ENCODE data around the gene SLX4IP. TPM values are rescaled to one million over a fixed set of nuclear protein-coding genes. Genes with fewer than 3 reads are reported as not detected.
"Not testable (repeated sequence)": the region's sequence is repeated elsewhere in the genome, so short reads cannot be mapped to it uniquely, and the experiment has no call there.

Gene SLX4IP
- total and polyA plus RNA-seq, 5 experiments from 2014 or later: 1.5 to 6.3 (median 2.5) TPM

- POLR2A ChIA-PET: no interaction called here
- Mint-ChIP-seq H3K27me3 (no peaks in the 10 kb centered on the region), H3K4me1 (peaks cover 0 to 3% (median 0%) of the 10 kb centered on the region in 4 donors), H3K27ac (no peak overlapping the region), H3K36me3 (peaks cover 12 to 71% (median 45%) of the 10 kb centered on the region in 3 donors), H3K9me3 (no peaks in the 10 kb centered on the region), H3K4me3 (no peak overlapping the region)
- ATAC-seq: no peak
- no peak for DNase-seq
These were observed 169.8 kb downstream of the SLX4IP start for GRCh38 chr20:10604865-10605440.

DNA sequence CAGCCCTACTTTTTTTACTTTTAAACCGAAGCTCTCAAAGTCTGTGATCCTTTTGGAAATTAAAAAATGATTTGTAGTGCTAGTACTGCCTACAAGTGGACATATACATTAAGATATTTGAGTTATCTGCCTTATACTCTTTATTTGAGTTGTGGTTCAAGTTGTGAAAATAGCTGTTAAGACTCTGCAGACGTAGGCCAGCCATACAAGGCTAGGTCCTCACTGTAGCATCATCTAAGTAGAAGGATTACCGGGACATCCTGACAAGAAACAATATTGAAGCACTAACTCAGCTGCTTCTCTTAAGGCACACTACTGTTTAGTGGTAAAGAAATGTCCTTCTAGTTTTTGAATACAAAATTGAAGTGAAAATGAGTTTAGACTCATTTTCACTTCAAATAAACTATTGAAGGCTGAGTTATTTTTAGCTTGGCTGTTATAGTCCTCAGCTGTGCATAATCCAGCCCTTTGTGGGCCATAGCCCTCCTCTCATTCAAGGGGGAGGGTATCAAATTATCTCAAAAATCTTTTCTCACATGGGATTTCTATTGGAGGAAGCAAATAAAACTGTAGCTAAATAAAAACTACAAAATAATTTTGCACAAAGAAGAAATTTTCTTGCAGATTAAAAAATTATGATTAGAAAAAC is 170.6 kb downstream of the SLX4IP start:
- Mint-ChIP-seq H3K4me1 (peaks cover 0 to 3% (median 0%) of the 10 kb centered on the region in 4 donors), H3K36me3 (peaks cover 12 to 66% (median 39%) of the 10 kb centered on the region in 3 donors), H3K27me3 (no peaks in the 10 kb centered on the region), H3K9me3 (no peaks in the 10 kb centered on the region), H3K27ac (no peak overlapping the region), H3K4me3 (no peak overlapping the region)
- POLR2A ChIA-PET: no interaction called here
- ATAC-seq: no peak
- DNase-seq: no peak

DNA sequence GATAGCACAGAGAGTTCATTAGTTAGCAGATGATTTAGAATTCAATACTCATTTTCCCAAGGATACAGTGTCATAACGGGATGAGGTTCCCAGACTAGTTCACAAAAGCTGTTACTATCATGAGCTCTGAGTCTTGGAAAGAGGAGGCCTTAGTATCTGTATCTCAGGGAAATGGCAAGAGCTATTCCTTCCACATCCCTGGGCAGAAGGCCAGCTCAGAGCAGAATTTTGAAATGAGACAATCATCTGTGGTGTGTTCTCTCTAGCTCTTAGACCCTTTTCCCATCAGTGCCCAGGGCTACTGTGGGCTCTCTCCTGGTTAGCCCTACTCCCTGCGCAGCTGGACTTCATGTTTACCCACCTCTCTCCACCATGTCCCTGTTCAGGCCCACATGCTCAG is 174.2 kb downstream of the SLX4IP start:
- Mint-ChIP-seq H3K9me3 (peaks cover 0 to 1% (median 0%) of the 10 kb centered on the region in 9 donors), H3K27me3 (no peaks in the 10 kb centered on the region), H3K4me1 (no peaks in the 10 kb centered on the region), H3K4me3 (no peak overlapping the region), H3K27ac (peak overlapping the region in 1 of 10 donors; percentile 51), H3K36me3 (peaks cover 8 to 58% (median 39%) of the 10 kb centered on the region in 3 donors)
- DNase-seq (no peak), ATAC-seq (no peak)
- POLR2A ChIA-PET: no interaction called here

DNA sequence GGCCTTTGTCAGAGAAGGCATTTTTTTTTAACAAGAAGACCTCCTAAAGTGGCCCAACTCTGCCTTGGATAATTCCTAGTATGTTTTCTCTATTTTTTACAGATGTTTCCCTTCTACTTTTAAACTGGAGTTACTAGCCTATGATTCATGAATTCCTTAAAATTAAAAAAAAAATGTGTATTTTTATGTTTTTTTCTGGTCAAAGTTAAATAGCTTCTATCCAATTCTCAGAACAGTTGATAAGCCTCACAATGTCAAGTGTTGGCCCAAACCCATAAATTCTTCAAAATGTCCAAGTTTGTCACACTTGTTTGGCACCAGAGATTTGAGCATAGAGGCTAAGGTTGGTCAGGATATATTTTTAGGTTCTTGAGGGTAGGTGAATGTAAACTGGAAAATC is 174.7 kb downstream of the SLX4IP start:
- Mint-ChIP-seq H3K36me3 (peaks cover 8 to 56% (median 36%) of the 10 kb centered on the region in 3 donors), H3K27ac (peak overlapping the region in 1 of 10 donors; percentile 51), H3K4me3 (no peak overlapping the region), H3K4me1 (no peaks in the 10 kb centered on the region), H3K9me3 (peaks cover 0 to 1% (median 0%) of the 10 kb centered on the region in 9 donors), H3K27me3 (no peaks in the 10 kb centered on the region)
- DNase-seq (no peak), ATAC-seq (no peak)
- POLR2A ChIA-PET: no interaction called here

DNA sequence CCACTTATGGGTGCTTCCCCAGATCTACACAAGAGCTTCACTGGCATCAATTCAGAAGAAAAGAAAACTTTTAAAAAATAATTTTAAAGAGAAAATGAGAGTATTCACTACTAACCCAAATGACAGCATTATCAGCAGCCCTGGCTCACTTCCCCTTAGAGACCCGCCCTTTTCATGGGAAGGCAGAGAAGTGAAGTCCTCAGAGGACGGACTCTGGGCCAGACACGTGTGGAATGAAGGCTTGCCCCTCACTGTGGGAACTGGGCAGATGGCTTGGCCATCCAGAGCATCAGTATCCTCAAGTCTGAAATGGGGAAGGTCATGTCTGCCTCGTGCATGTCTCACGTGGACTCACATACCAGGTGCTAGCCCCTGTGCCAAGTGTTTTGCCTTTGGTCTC is 175.1 kb downstream of the SLX4IP start:
- POLR2A ChIA-PET: no interaction called here
- H3K4me3 Mint-ChIP-seq: no peak overlapping the region
- no peak for ATAC-seq

DNA sequence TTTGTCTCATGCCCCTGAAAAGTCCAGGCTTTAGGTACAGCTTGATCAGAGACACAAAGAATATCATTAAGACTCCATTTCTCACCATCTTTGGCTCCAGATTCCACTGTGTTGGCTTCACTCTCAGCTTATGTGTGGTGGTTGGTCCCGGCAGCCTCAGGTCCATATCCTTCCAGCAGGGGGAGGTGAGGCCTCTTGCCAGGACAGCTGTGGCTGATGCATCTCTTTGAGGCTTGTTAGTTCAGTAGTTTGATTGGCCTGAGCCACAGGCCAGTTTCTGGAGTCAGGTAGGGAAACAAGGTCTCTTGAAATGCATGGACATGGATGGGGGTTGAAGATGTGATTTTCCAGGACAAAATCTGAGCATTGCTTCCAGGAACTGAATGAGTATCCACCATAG is 176.3 kb downstream of the SLX4IP start:
- H3K36me3 Mint-ChIP-seq: peaks cover 8 to 61% (median 36%) of the 10 kb centered on the region in 3 donors
- H3K9me3 Mint-ChIP-seq: peaks cover 0 to 1% (median 0%) of the 10 kb centered on the region in 9 donors
- POLR2A ChIA-PET: no interaction called here
- no peak for DNase-seq
- ATAC-seq: no peak
- H3K27ac Mint-ChIP-seq: no peak overlapping the region
- no peaks in the 10 kb centered on the region for H3K27me3 Mint-ChIP-seq
- H3K4me3 Mint-ChIP-seq: no peak overlapping the region
- no peaks in the 10 kb centered on the region for H3K4me1 Mint-ChIP-seq

More for the DNA sequence above, 175.1 kb downstream of the SLX4IP start:
- no peak overlapping the region for H3K27ac Mint-ChIP-seq
- H3K27me3 Mint-ChIP-seq: no peaks in the 10 kb centered on the region
- peaks cover 0 to 1% (median 0%) of the 10 kb centered on the region in 9 donors for H3K9me3 Mint-ChIP-seq
- no peaks in the 10 kb centered on the region for H3K4me1 Mint-ChIP-seq
- peaks cover 8 to 56% (median 37%) of the 10 kb centered on the region in 3 donors for H3K36me3 Mint-ChIP-seq
- no peak for DNase-seq

- H3K4me1 Mint-ChIP-seq, DNase-seq, POLR2A ChIA-PET, H3K27ac Mint-ChIP-seq, ATAC-seq, H3K27me3 Mint-ChIP-seq, H3K4me3 Mint-ChIP-seq, H3K9me3 Mint-ChIP-seq: not testable (repeated sequence)
- H3K36me3 Mint-ChIP-seq: peaks cover 8 to 54% (median 30%) of the 10 kb centered on the region in 3 donors
These were observed 178.3 kb downstream of the SLX4IP start for GRCh38 chr20:10613426-10613825.

GRCh38 chr20:10613911-10614310 is 178.8 kb downstream of the SLX4IP start:
- Mint-ChIP-seq H3K27me3 (no peaks in the 10 kb centered on the region), H3K9me3 (peaks cover 0 to 1% (median 0%) of the 10 kb centered on the region in 9 donors), H3K4me1 (no peaks in the 10 kb centered on the region), H3K4me3 (no peak overlapping the region), H3K27ac (no peak overlapping the region), H3K36me3 (peaks cover 8 to 49% (median 28%) of the 10 kb centered on the region in 3 donors)
- DNase-seq: no peak
- ATAC-seq: no peak
- POLR2A ChIA-PET: no interaction called here

DNA sequence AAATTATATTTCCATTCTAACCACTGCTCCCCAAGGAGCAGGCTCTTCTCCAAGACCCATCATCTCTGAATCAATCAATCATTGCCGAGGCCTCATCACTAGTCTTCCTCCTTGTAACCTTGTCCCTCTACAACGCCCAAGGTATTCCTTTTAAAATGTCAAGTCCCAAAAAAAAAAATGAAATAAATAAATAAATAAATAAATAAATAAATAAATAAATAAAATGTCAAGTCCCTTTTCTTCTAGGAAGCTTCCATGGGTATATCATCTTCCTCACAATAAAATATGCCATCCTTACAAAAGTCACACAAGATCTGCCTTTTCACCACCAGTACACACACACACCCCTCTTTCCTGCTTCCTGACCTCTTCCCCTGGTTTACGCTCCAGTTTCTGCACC is 181.1 kb downstream of the SLX4IP start:
- no peak for ATAC-seq
- Mint-ChIP-seq H3K9me3 (peaks cover 0 to 1% (median 0%) of the 10 kb centered on the region in 9 donors), H3K4me3 (no peak overlapping the region), H3K27ac (no peak overlapping the region), H3K36me3 (peaks cover 8 to 44% (median 28%) of the 10 kb centered on the region in 3 donors), H3K27me3 (no peaks in the 10 kb centered on the region), H3K4me1 (no peaks in the 10 kb centered on the region)
- POLR2A ChIA-PET: no interaction called here
- DNase-seq: no peak

DNA sequence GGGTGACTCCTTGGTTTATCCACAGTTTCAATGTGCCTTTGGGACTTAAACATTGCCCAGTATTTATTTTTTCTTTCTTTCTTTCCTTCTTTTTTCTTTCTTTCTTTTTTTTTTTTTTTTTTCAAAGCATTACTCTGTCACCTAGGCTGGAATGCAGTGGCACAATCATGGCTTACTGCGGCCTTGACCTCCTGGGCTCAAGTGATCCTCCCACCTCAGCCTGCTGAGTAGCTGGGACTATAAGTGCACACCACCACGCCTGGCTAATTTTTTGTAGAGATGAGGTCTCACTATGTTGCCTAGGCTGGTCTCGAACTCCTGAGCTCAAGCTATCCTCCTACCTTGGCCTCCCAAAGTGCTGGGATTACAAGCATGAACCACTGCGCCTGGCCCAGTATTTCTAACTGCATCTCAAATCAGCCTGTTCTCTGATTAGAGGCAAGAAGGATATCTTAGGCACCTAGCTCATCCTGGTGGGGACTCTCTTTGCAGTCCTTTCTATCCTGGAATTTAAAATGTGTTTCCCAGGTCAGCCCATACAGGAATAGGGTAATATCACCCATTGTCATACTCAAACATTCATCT is 182.5 kb downstream of the SLX4IP start:
- H3K27me3 Mint-ChIP-seq, ATAC-seq, H3K4me3 Mint-ChIP-seq, POLR2A ChIA-PET, H3K4me1 Mint-ChIP-seq, DNase-seq, H3K27ac Mint-ChIP-seq, H3K9me3 Mint-ChIP-seq: not testable (repeated sequence)
- H3K36me3 Mint-ChIP-seq: peaks cover 19 to 45% (median 30%) of the 10 kb centered on the region in 3 donors

DNA sequence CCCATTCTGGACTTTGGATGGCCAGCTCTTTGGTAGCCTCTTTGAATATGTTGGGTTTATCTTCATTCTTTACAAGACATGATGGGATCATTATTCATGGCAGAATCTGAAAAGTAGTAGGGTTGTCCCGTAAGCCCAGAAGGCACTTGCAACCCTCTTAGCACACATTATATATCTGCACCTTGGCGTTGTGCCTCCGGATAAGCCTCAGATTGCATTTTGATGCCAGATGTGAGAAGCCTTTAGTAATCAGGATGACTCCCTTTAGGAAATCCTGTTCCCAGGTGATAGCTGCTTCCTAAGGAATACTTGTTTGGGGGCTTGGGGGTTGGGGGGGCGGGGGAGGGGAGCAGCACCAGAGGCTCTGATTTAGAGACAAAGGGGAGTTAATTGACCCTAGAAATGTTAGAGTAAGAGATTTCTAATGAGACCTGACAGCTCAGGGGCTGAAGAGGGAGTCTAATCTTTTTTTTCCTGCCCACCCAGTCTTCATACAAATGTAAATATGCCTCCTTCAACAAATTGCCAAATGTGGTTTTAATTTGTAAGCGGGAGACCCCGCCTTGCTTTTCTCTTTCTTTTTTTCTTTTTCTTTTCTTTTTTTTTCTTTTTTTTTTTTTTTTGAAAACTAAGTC is 183.6 kb downstream of the SLX4IP start:
- POLR2A ChIA-PET: no interaction called here
- H3K4me3 Mint-ChIP-seq: no peak overlapping the region
- no peak overlapping the region for H3K27ac Mint-ChIP-seq
- H3K36me3 Mint-ChIP-seq: peaks cover 20 to 44% (median 28%) of the 10 kb centered on the region in 3 donors
- DNase-seq (no peak), ATAC-seq (no peak)
- H3K4me1 Mint-ChIP-seq: no peaks in the 10 kb centered on the region
- H3K9me3 Mint-ChIP-seq: peaks cover 0 to 1% (median 0%) of the 10 kb centered on the region in 9 donors
- H3K27me3 Mint-ChIP-seq: no peaks in the 10 kb centered on the region

GRCh38 chr20:10619427-10619826 is 184.3 kb downstream of the SLX4IP start:
- POLR2A ChIA-PET: no interaction called here
- ATAC-seq (no peak), DNase-seq (no peak)
- Mint-ChIP-seq H3K4me1 (peaks cover 0 to 1% (median 0%) of the 10 kb centered on the region in 4 donors), H3K4me3 (no peak overlapping the region), H3K9me3 (no peaks in the 10 kb centered on the region), H3K27me3 (no peaks in the 10 kb centered on the region), H3K27ac (no peak overlapping the region), H3K36me3 (peaks cover 21 to 44% (median 25%) of the 10 kb centered on the region in 3 donors)

DNA sequence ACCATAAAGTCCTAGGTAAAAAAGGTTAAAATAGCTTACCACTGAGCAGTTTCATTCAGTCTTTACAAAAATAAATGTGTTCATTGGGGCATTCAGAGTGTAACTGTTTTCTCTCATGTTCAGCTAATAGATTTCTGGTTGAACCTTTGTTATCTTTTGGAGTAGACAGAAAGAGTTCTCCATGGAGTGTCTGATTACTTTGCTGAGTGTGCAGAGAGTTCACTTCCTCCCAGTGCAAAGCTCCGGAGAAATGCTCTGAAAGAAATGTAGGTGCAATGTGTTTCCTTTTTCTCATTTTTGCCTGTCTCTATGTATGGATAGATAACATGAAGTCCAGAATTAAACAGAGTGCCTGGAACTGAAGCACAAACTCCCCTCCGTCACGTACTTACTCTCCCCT is 186.0 kb downstream of the SLX4IP start:
- POLR2A ChIA-PET: no interaction called here
- peaks cover 21 to 42% (median 24%) of the 10 kb centered on the region in 3 donors for H3K36me3 Mint-ChIP-seq
- peaks cover 0 to 3% (median 0%) of the 10 kb centered on the region in 4 donors for H3K4me1 Mint-ChIP-seq
- ATAC-seq: no peak
- H3K27me3 Mint-ChIP-seq: no peaks in the 10 kb centered on the region
- H3K4me3 Mint-ChIP-seq: no peak overlapping the region
- DNase-seq: no peak
- no peak overlapping the region for H3K27ac Mint-ChIP-seq
- H3K9me3 Mint-ChIP-seq: no peaks in the 10 kb centered on the region
